IPS-20b (cell line): ENCODE results near the gene PEX11B.
A peak's percentile ranks its signal among the peaks of the same experiment; 100 is the strongest.

Experiments
- H3K27ac ChIP-seq: one replicate; pipeline ENCODE4 v1.5.1; 2013; ENCODE audit warnings: low read length
- H3K27me3 ChIP-seq: 2 replicates; pipeline ENCODE4 v1.6.1; 2013; ENCODE audit warnings: mild to moderate bottlenecking, low read length, inconsistent platforms; ENCODE audit not compliant: insufficient read depth
- H3K36me3 ChIP-seq: 2 replicates; pipeline ENCODE4 v1.6.1; 2013; ENCODE audit warnings: low read depth, mild to moderate bottlenecking, inconsistent platforms, low read length, moderate library complexity; ENCODE audit not compliant: insufficient read depth
- H3K4me1 ChIP-seq: 2 replicates; pipeline ENCODE4 v1.6.1; 2013; ENCODE audit warnings: mild to moderate bottlenecking, control low read depth, inconsistent platforms, low read length, moderate library complexity; ENCODE audit not compliant: insufficient read depth
- H3K4me3 ChIP-seq: 2 replicates; pipeline ENCODE4 v1.5.1; 2013; ENCODE audit warnings: mild to moderate bottlenecking, low read length, inconsistent platforms
- H3K9ac ChIP-seq: 2 replicates; pipeline ENCODE4 v1.6.1; 2013; ENCODE audit warnings: low read depth, mild to moderate bottlenecking, inconsistent platforms, low read length, moderate library complexity
- H3K9me3 ChIP-seq: 2 replicates; pipeline ENCODE4 v1.6.1; 2013; ENCODE audit warnings: mild to moderate bottlenecking, low read depth, low read length, inconsistent platforms; ENCODE audit not compliant: insufficient read depth

The PEX11B gene

GRCh38 chr1:145884675-145885074, 33.8 kb downstream of the PEX11B start:
- Histone ChIP-seq H3K36me3 (no peaks in the 10 kb centered on the region), H3K9me3 (no peaks in the 10 kb centered on the region), H3K4me1 (peaks cover 6% of the 10 kb centered on the region; the same call in 1 of the 2 replicates), H3K9ac (no peak overlapping the region), H3K27ac (no peak overlapping the region), H3K4me3 (no peak overlapping the region), H3K27me3 (peaks cover 27% of the 10 kb centered on the region)

GRCh38 chr1:145879775-145880174, 38.7 kb downstream of the PEX11B start:
- Histone ChIP-seq H3K27ac (no peak overlapping the region), H3K27me3 (peaks cover 18% of the 10 kb centered on the region), H3K9me3 (no peaks in the 10 kb centered on the region)

GRCh38 chr1:145878724-145879123, 39.8 kb downstream of the PEX11B start:
- H3K9ac ChIP-seq: no peak overlapping the region
- H3K4me3 ChIP-seq: no peak overlapping the region
- H3K4me1 ChIP-seq: peaks cover 8% of the 10 kb centered on the region; the same call in 1 of the 2 replicates
- peaks cover 18% of the 10 kb centered on the region for H3K27me3 ChIP-seq
- H3K27ac ChIP-seq: no peak overlapping the region
- H3K9me3 ChIP-seq: no peaks in the 10 kb centered on the region
- no peaks in the 10 kb centered on the region for H3K36me3 ChIP-seq

More at GRCh38 chr1:145879775-145880174, 38.7 kb downstream of the PEX11B start:
- H3K4me1 ChIP-seq: peaks cover 8% of the 10 kb centered on the region; the same call in 1 of the 2 replicates
- H3K36me3 ChIP-seq: no peaks in the 10 kb centered on the region
- peak overlapping the region; percentile 32; the same call in 1 of the 2 replicates for H3K4me3 ChIP-seq
- H3K9ac ChIP-seq: no peak overlapping the region

- H3K9ac ChIP-seq: no peak overlapping the region
- H3K4me1 ChIP-seq: peaks cover 8% of the 10 kb centered on the region; the same call in 1 of the 2 replicates
- H3K36me3 ChIP-seq: no peaks in the 10 kb centered on the region
- H3K27ac ChIP-seq: no peak overlapping the region
- H3K9me3 ChIP-seq: no peaks in the 10 kb centered on the region
- peaks cover 18% of the 10 kb centered on the region for H3K27me3 ChIP-seq
- H3K4me3 ChIP-seq: no peak overlapping the region
These were observed 40.5 kb downstream of the PEX11B start for GRCh38 chr1:145877923-145878486.

- H3K4me1 ChIP-seq: peaks cover 5% of the 10 kb centered on the region; the same call in 1 of the 2 replicates
- peaks cover 36% of the 10 kb centered on the region for H3K27me3 ChIP-seq
- no peaks in the 10 kb centered on the region for H3K9me3 ChIP-seq
- no peak overlapping the region for H3K9ac ChIP-seq
- H3K36me3 ChIP-seq: no peaks in the 10 kb centered on the region
- H3K27ac ChIP-seq: no peak overlapping the region
- no peak overlapping the region for H3K4me3 ChIP-seq
These were observed 43.9 kb downstream of the PEX11B start for GRCh38 chr1:145874646-145875045.

- H3K9me3 ChIP-seq: no peaks in the 10 kb centered on the region
- no peak overlapping the region for H3K27ac ChIP-seq
- H3K9ac ChIP-seq: peak overlapping the region; percentile 55
- H3K4me1 ChIP-seq: no peaks in the 10 kb centered on the region; the same call in 1 of the 2 replicates
- H3K36me3 ChIP-seq: no peaks in the 10 kb centered on the region
- peak overlapping the region; percentile 66 for H3K4me3 ChIP-seq
- peaks cover 36% of the 10 kb centered on the region for H3K27me3 ChIP-seq
These were observed 46.3 kb downstream of the PEX11B start for GRCh38 chr1:145871994-145872924.

- Histone ChIP-seq H3K27me3 (peaks cover 21% of the 10 kb centered on the region), H3K4me1 (no peaks in the 10 kb centered on the region; the same call in 1 of the 2 replicates), H3K4me3 (no peak overlapping the region), H3K9ac (no peak overlapping the region), H3K36me3 (no peaks in the 10 kb centered on the region), H3K27ac (no peak overlapping the region), H3K9me3 (no peaks in the 10 kb centered on the region)
These were observed 50.3 kb downstream of the PEX11B start for GRCh38 chr1:145868232-145868631.

GRCh38 chr1:145863282-145864018, 55.1 kb downstream of the PEX11B start:
- Histone ChIP-seq H3K4me1 (no peaks in the 10 kb centered on the region; the same call in 1 of the 2 replicates), H3K27ac (no peak overlapping the region), H3K36me3 (no peaks in the 10 kb centered on the region), H3K9me3 (no peaks in the 10 kb centered on the region), H3K9ac (no peak overlapping the region), H3K4me3 (no peak overlapping the region), H3K27me3 (no peaks in the 10 kb centered on the region)
